Panc1 (cell line): ENCODE measurements around the gene OLIG1.

ENCODE experiments used
- CTCF ChIP-seq: fragments of 450-650 bp; IDR thresholded peaks from 2 replicates; pipeline ENCODE4 v1.5.1; 2017; ENCODE audit warnings: mild to moderate bottlenecking
- POLR2AphosphoS5 ChIP-seq: IDR thresholded peaks from 2 replicates; pipeline ENCODE4 v1.6.1; 2012; ENCODE audit warnings: mild to moderate bottlenecking, low read depth, low read length, moderate library complexity
- SIN3A ChIP-seq: IDR thresholded peaks from 2 replicates; pipeline ENCODE4 v1.6.1; 2012; ENCODE audit warnings: low read depth, mild to moderate bottlenecking, low read length, moderate library complexity, borderline replicate concordance; ENCODE audit not compliant: insufficient read depth
- TCF7L2 ChIP-seq: IDR thresholded peaks from 2 replicates; pipeline ENCODE4 v1.6.1; 2011; ENCODE audit warnings: mild to moderate bottlenecking, low read depth, low read length, inconsistent platforms

GRCh38 chr21:33069243-33069642 is 698 bp upstream of the OLIG1 start:
- TF ChIP-seq POLR2AphosphoS5 (no peak), CTCF (no peak), TCF7L2 (no peak), SIN3A (no peak)
